IPS-NIHi11 (cell line): ENCODE results near the gene KRT32.
"Not testable (repeated sequence)": the region's sequence is repeated elsewhere in the genome, so short reads cannot be mapped to it uniquely, and the experiment has no call there.

Experiments used
- DNase-seq: peaks from one replicate; pipeline ENCODE4 v3.0.0; 2012; ENCODE audit warnings: mixed read lengths, low spot score

The KRT32 gene

GRCh38 chr17:41464173-41464572 is 3.0 kb downstream of the KRT32 start:
- no peak for DNase-seq

GRCh38 chr17:41463746-41464145 is 3.4 kb downstream of the KRT32 start:
- DNase-seq: no peak

GRCh38 chr17:41462705-41463104 is 4.5 kb downstream of the KRT32 start:
- DNase-seq: no peak

- no peak for DNase-seq
These were observed 9.5 kb downstream of the KRT32 start for GRCh38 chr17:41457676-41458075.

GRCh38 chr17:41456204-41456603 is 11.0 kb downstream of the KRT32 start:
- peak; percentile 51 for DNase-seq

- no peak for DNase-seq
These were observed 11.9 kb downstream of the KRT32 start for GRCh38 chr17:41455236-41455635.

GRCh38 chr17:41453066-41453465 is 14.1 kb downstream of the KRT32 start:
- no peak for DNase-seq

- DNase-seq: no peak
These were observed 14.9 kb downstream of the KRT32 start for GRCh38 chr17:41452281-41452680.

- DNase-seq: no peak
These were observed 15.9 kb downstream of the KRT32 start for GRCh38 chr17:41451154-41451728.

- no peak for DNase-seq
These were observed 18.2 kb downstream of the KRT32 start for GRCh38 chr17:41449008-41449407.

- no peak for DNase-seq
These were observed 18.7 kb downstream of the KRT32 start for GRCh38 chr17:41448506-41448905.

GRCh38 chr17:41446806-41447205 is 20.4 kb downstream of the KRT32 start:
- no peak for DNase-seq

- DNase-seq: no peak
These were observed 22.5 kb downstream of the KRT32 start for GRCh38 chr17:41444640-41445039.

- DNase-seq: no peak
These were observed 23.0 kb downstream of the KRT32 start for GRCh38 chr17:41444186-41444585.

GRCh38 chr17:41442739-41443138 is 24.4 kb downstream of the KRT32 start:
- no peak for DNase-seq

- no peak for DNase-seq
These were observed 26.6 kb downstream of the KRT32 start, which contains the start of gene KRT38 for GRCh38 chr17:41440531-41441033. TSS of gene KRT38 (minus strand) at chr17:41440983. CDS start at chr17:41440921, 62 bp downstream.

GRCh38 chr17:41439375-41439774 is 27.8 kb downstream of the KRT32 start:
- no peak for DNase-seq

GRCh38 chr17:41437769-41438168 is 29.4 kb downstream of the KRT32 start:
- DNase-seq: no peak

GRCh38 chr17:41437254-41437653 is 29.9 kb downstream of the KRT32 start:
- no peak for DNase-seq

- DNase-seq: no peak
These were observed 32.8 kb downstream of the KRT32 start for GRCh38 chr17:41434415-41434814.

GRCh38 chr17:41434005-41434404 is 33.2 kb downstream of the KRT32 start:
- DNase-seq: no peak

GRCh38 chr17:41433586-41433985 is 33.6 kb downstream of the KRT32 start:
- no peak for DNase-seq

- DNase-seq: not testable (repeated sequence)
These were observed 36.8 kb downstream of the KRT32 start for GRCh38 chr17:41430376-41430775.

GRCh38 chr17:41429667-41430066 is 37.5 kb downstream of the KRT32 start:
- no peak for DNase-seq
